Left lung (tissue), 10 donors: Measurements from ENCODE around the gene TCF12. TPM values are rescaled to one million over a fixed set of nuclear protein-coding genes. Genes with fewer than 3 reads are reported as not detected.

Experiments used
- ATAC-seq: fragments of 200-7000 bp; cut with Tn5 transposase; one replicate; pipeline ENCODE4 v1.9.1; 2020; ENCODE audit warnings: moderate library complexity
- DNase-seq, 4 donors: peaks; one replicate each; pipeline ENCODE4 v3.0.0-alpha.2; 2013 to 2020
- H3K27ac ChIP-seq, 2 donors: fragments of 200-600 bp; sonication (generic) in 1 of 2; one replicate each; pipeline versions ENCODE4 v1.5.0 to v1.8.0; 2020 to 2021
- H3K27me3 ChIP-seq, 2 donors: fragments of 200-600 bp; sonication (generic) in 1 of 2; one replicate each; pipeline versions ENCODE4 v1.5.0 to v1.8.0; 2020 to 2021
- H3K36me3 ChIP-seq, 2 donors: fragments of 200-600 bp; sonication (generic) in 1 of 2; one replicate each; pipeline versions ENCODE4 v1.5.0 to v1.8.0; 2020 to 2021
- H3K4me1 ChIP-seq, 2 donors: fragments of 200-600 bp; one replicate each; pipeline ENCODE4 v1.8.0; 2021
- H3K4me3 ChIP-seq, 2 donors: fragments of 200-600 bp; sonication (generic) in 1 of 2; one replicate each; pipeline versions ENCODE4 v1.5.0 to v1.8.0; 2020 to 2021; ENCODE audit warnings: mild to moderate bottlenecking in 1 of 2
- H3K9me3 ChIP-seq, 2 donors: fragments of 200-600 bp; sonication (generic) in 1 of 2; one replicate each; pipeline versions ENCODE4 v1.5.0 to v1.8.0; 2020 to 2021
- CTCF ChIP-seq, 2 donors: fragments of 200-600 bp; sonication (generic) in 1 of 2; IDR thresholded peaks; one replicate each; pipeline versions ENCODE4 v1.5.0 to v1.8.0; 2021; ENCODE audit warnings: antibody characterized with exemption in 2 of 2
- intact Hi-C, 2 donors: fragments of 100-400 bp; cut with DNase I; formaldehyde crosslinking; loops; one replicate each; pipeline versions ENCODE4 v1.11.2 to v1.14.2; 2022
- polyA plus RNA-seq, 6 donors: library from polyadenylated mRNA; unstranded; fragments of 120-200 nt; gene quantifications; one replicate each; pipeline ENCODE4 v1.2.1, GENCODE V29; 2013; ENCODE audit not compliant: insufficient read length in 6 of 6
- total RNA-seq, 2 donors: library from RNA; stranded (reverse); fragmentation: NEBNext Ultra II Directional; extraction: Animal tissue kit (Norgen Biotek cat#: 25700); gene quantifications; one replicate each; pipeline ENCODE4 v1.2.1, GENCODE V29; 2021
- donor health status: DM: no; HTN: yes; CAD: no.
- donor health status: DM: no; HTN: no; CAD: no.

TCF12 gene
- total and polyA plus RNA-seq, 8 donors = 106 to 148 (median 130) TPM

- TF ChIP-seq CTCF (IDR thresholded peaks at IDR 0.05) = no peak
- intact Hi-C loops = no loop called here
- H3K4me1 ChIP-seq = peaks cover 13 to 19% of the 10 kb centered on the region in 2 donors
- no peaks in the 10 kb centered on the region for H3K27me3 ChIP-seq
- ATAC-seq (no peak), DNase-seq (no peak)
- no peak overlapping the region for H3K27ac ChIP-seq
- H3K4me3 ChIP-seq = no peak overlapping the region
- no peaks in the 10 kb centered on the region for H3K36me3 ChIP-seq
- no peaks in the 10 kb centered on the region for H3K9me3 ChIP-seq
These were observed 389.7 kb downstream of the TCF12 start for GRCh38 chr15:57308170-57308545.

GRCh38 chr15:57309856-57310760, 391.7 kb downstream of the TCF12 start:
- no peak overlapping the region for H3K4me3 ChIP-seq
- no peaks in the 10 kb centered on the region for H3K36me3 ChIP-seq
- peaks cover 13 to 19% of the 10 kb centered on the region in 2 donors for H3K4me1 ChIP-seq
- DNase-seq (no peak), ATAC-seq (no peak)
- TF ChIP-seq CTCF (IDR thresholded peaks at IDR 0.05) = no peak
- intact Hi-C loops = no loop called here
- no peak overlapping the region for H3K27ac ChIP-seq
- H3K27me3 ChIP-seq = no peaks in the 10 kb centered on the region
- no peaks in the 10 kb centered on the region for H3K9me3 ChIP-seq

GRCh38 chr15:57310876-57311275, 392.4 kb downstream of the TCF12 start:
- no peak overlapping the region for H3K27ac ChIP-seq
- DNase-seq (no peak), ATAC-seq (no peak)
- H3K9me3 ChIP-seq = no peaks in the 10 kb centered on the region
- no peak overlapping the region for H3K4me3 ChIP-seq
- no peak for TF ChIP-seq CTCF (IDR thresholded peaks at IDR 0.05)
- no peaks in the 10 kb centered on the region for H3K36me3 ChIP-seq
- H3K4me1 ChIP-seq = peaks cover 13 to 16% of the 10 kb centered on the region in 2 donors
- intact Hi-C loops = no loop called here
- no peaks in the 10 kb centered on the region for H3K27me3 ChIP-seq

GRCh38 chr15:57312006-57312317, 393.5 kb downstream of the TCF12 start:
- Histone ChIP-seq H3K27ac (no peak overlapping the region), H3K36me3 (no peaks in the 10 kb centered on the region)

More at GRCh38 chr15:57312006-57312317, 393.5 kb downstream of the TCF12 start:
- no peak for ATAC-seq
- DNase-seq = no peak
- no peaks in the 10 kb centered on the region for H3K27me3 ChIP-seq
- H3K4me1 ChIP-seq = peaks cover 2 to 5% of the 10 kb centered on the region in 2 donors
- no peak overlapping the region for H3K4me3 ChIP-seq
- intact Hi-C loops = no loop called here
- no peaks in the 10 kb centered on the region for H3K9me3 ChIP-seq
- no peak for TF ChIP-seq CTCF (IDR thresholded peaks at IDR 0.05)
